ENCODE results near the gene CCAR1.

The CCAR1 gene

GRCh38 chr10:68727146-68727545 lies 6.1 kb downstream of the CCAR1 start:
- H3K4me1 ChIP-seq (ENCODE audit: insufficient read depth, low read length, poor library complexity, severe bottlenecking): peaks cover 13% of the 10 kb centered on the region
- no peaks in the 10 kb centered on the region for H3K9me3 ChIP-seq (ENCODE audit: insufficient read depth, low read depth, low read length)
- H3K4me2 ChIP-seq (ENCODE audit: low read depth, low read length, poor library complexity, severe bottlenecking): no peak overlapping the region
- TF ChIP-seq EZH2phosphoT487 (IDR thresholded peaks at IDR 0.05; ENCODE audit: borderline replicate concordance) (no peak), CTCF (conservative IDR thresholded peaks at IDR 0.05; ENCODE audit: low read length) (no peak)
- peaks cover 35% of the 10 kb centered on the region for H4K20me1 ChIP-seq (ENCODE audit: insufficient read depth, low read length, poor library complexity, severe bottlenecking)
- H3K79me2 ChIP-seq (ENCODE audit: insufficient read depth, low read length): peaks cover 82% of the 10 kb centered on the region
- H3K36me3 ChIP-seq (ENCODE audit: insufficient read depth, low read length): peaks cover 41% of the 10 kb centered on the region; the same call in 1 of the 2 replicates
- no peaks in the 10 kb centered on the region for H3F3A ChIP-seq (ENCODE audit: low read depth)
- no peaks in the 10 kb centered on the region for H3K9me2 ChIP-seq (replicated peaks; ENCODE audit: low read depth, low read length)
- H3K9ac ChIP-seq (ENCODE audit: low read depth, low read length, poor library complexity, severe bottlenecking): no peak overlapping the region
- H2AFZ ChIP-seq (ENCODE audit: low read length): no peak overlapping the region
- H3K27me3 ChIP-seq (ENCODE audit: insufficient read depth, low read length, poor library complexity, severe bottlenecking): no peaks in the 10 kb centered on the region
- no peak overlapping the region for H3K4me3 ChIP-seq (ENCODE audit: low read length, poor library complexity, severe bottlenecking)

GRCh38 chr10:68732651-68733050 lies 11.6 kb downstream of the CCAR1 start:
- Histone ChIP-seq H3K9me2 (replicated peaks; ENCODE audit: low read depth, low read length) (no peaks in the 10 kb centered on the region), H3K4me3 (ENCODE audit: low read length, poor library complexity, severe bottlenecking) (no peak overlapping the region), H4K20me1 (ENCODE audit: insufficient read depth, low read length, poor library complexity, severe bottlenecking) (peaks cover 50% of the 10 kb centered on the region), H3F3A (ENCODE audit: low read depth) (no peaks in the 10 kb centered on the region), H3K9ac (ENCODE audit: low read depth, low read length, poor library complexity, severe bottlenecking) (no peak overlapping the region), H3K79me2 (ENCODE audit: insufficient read depth, low read length) (peaks cover 67% of the 10 kb centered on the region), H2AFZ (ENCODE audit: low read length) (no peak overlapping the region), H3K9me3 (ENCODE audit: insufficient read depth, low read depth, low read length) (no peaks in the 10 kb centered on the region), H3K36me3 (ENCODE audit: insufficient read depth, low read length) (peaks cover 67% of the 10 kb centered on the region; the same call in 1 of the 2 replicates), H3K4me1 (ENCODE audit: insufficient read depth, low read length, poor library complexity, severe bottlenecking) (peaks cover 5% of the 10 kb centered on the region), H3K27me3 (ENCODE audit: insufficient read depth, low read length, poor library complexity, severe bottlenecking) (no peaks in the 10 kb centered on the region), H3K4me2 (ENCODE audit: low read depth, low read length, poor library complexity, severe bottlenecking) (no peak overlapping the region)
- TF ChIP-seq EZH2phosphoT487 (IDR thresholded peaks at IDR 0.05; ENCODE audit: borderline replicate concordance): no peak
- TF ChIP-seq CTCF (conservative IDR thresholded peaks at IDR 0.05; ENCODE audit: low read length): no peak

- no peaks in the 10 kb centered on the region for H3K9me3 ChIP-seq (ENCODE audit: insufficient read depth, low read depth, low read length)
- H3K4me1 ChIP-seq (ENCODE audit: insufficient read depth, low read length, poor library complexity, severe bottlenecking): no peaks in the 10 kb centered on the region
- TF ChIP-seq CTCF (conservative IDR thresholded peaks at IDR 0.05; ENCODE audit: low read length): no peak
- no peak for TF ChIP-seq EZH2phosphoT487 (IDR thresholded peaks at IDR 0.05; ENCODE audit: borderline replicate concordance)
- H3F3A ChIP-seq (ENCODE audit: low read depth): 0 out of 2 replicates have a peak, but pooled peaks cover under 1% of the 10 kb centered on the region
- H4K20me1 ChIP-seq (ENCODE audit: insufficient read depth, low read length, poor library complexity, severe bottlenecking): peaks cover 42% of the 10 kb centered on the region
- no peak overlapping the region for H2AFZ ChIP-seq (ENCODE audit: low read length)
- no peaks in the 10 kb centered on the region for H3K9me2 ChIP-seq (replicated peaks; ENCODE audit: low read depth, low read length)
- peaks cover 76% of the 10 kb centered on the region for H3K36me3 ChIP-seq (ENCODE audit: insufficient read depth, low read length)
- no peak overlapping the region for H3K4me3 ChIP-seq (ENCODE audit: low read length, poor library complexity, severe bottlenecking)
- H3K79me2 ChIP-seq (ENCODE audit: insufficient read depth, low read length): peaks cover 52% of the 10 kb centered on the region
- H3K27me3 ChIP-seq (ENCODE audit: insufficient read depth, low read length, poor library complexity, severe bottlenecking): no peaks in the 10 kb centered on the region
- H3K4me2 ChIP-seq (ENCODE audit: low read depth, low read length, poor library complexity, severe bottlenecking): no peak overlapping the region
- no peak overlapping the region for H3K9ac ChIP-seq (ENCODE audit: low read depth, low read length, poor library complexity, severe bottlenecking)
These were observed 13.3 kb downstream of the CCAR1 start for GRCh38 chr10:68734349-68734748.

Data from Loucy (cell line).